ENCODE data around the gene AGAP1.

DNA sequence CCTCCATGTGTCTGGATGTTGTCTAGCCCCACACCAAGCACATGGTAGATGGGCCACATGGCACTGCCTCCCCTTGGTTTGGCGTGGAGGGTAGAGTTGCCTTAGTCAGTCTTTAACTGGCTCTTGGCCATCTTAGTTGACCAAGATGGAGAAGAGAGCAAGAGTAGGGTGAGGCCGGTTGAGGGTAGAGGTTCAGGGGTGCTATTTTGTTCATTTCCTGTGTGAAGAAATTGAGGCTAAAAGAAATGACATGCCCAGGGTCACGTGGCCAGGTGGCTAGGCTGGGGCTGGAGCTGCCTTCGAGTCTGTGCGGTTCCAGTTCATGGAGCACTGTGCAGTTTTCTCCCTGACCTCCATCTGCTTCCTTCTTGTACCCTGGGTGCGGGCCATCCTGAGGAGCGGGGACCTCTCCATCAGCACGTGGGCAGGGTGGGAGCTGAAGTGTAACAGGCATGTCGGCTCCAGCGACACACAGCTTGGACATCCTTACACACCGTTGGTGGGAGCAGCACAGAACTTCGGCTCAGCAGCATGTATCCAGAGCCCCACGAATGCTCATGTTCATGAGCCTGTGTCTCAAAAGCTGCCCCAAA, 461.1 kb downstream of the AGAP1 start:
- TF ChIP-seq, protein P1, sequence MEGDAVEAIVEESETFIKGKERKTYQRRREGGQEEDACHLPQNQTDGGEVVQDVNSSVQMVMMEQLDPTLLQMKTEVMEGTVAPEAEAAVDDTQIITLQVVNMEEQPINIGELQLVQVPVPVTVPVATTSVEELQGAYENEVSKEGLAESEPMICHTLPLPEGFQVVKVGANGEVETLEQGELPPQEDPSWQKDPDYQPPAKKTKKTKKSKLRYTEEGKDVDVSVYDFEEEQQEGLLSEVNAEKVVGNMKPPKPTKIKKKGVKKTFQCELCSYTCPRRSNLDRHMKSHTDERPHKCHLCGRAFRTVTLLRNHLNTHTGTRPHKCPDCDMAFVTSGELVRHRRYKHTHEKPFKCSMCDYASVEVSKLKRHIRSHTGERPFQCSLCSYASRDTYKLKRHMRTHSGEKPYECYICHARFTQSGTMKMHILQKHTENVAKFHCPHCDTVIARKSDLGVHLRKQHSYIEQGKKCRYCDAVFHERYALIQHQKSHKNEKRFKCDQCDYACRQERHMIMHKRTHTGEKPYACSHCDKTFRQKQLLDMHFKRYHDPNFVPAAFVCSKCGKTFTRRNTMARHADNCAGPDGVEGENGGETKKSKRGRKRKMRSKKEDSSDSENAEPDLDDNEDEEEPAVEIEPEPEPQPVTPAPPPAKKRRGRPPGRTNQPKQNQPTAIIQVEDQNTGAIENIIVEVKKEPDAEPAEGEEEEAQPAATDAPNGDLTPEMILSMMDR (IDR thresholded peaks at IDR 0.05), result no peak
- no peak for TF ChIP-seq POLR2AphosphoS5 (IDR thresholded peaks at IDR 0.05)
- TF ChIP-seq POLR2A (IDR thresholded peaks at IDR 0.05), result no peak
